Gastrocnemius medialis (tissue), 4 donors: Measurements from ENCODE around the gene RDH16. TPM values are rescaled to one million over a fixed set of nuclear protein-coding genes. Genes with fewer than 3 reads are reported as not detected.
"Not testable (repeated sequence)": the region's sequence is repeated elsewhere in the genome, so short reads cannot be mapped to it uniquely, and the experiment has no call there.

ENCODE experiments used
- ATAC-seq, 2 donors: fragments of 150-250 bp; one replicate each; pipeline ENCODE4 v1.9.1; 2016
- DNase-seq, 2 donors: peaks; one replicate each; pipeline ENCODE4 v3.0.0-alpha.2; 2019
- H3K27ac ChIP-seq, 4 donors: fragments of 200-600 bp; sonication (generic); 1 replicate in 1 of 4; 2 replicates in 3 of 4; pipeline ENCODE4 v1.5.1; 2016 to 2018; ENCODE audit warnings: mild to moderate bottlenecking in 2 of 4, moderate library complexity in 1 of 4
- H3K27me3 ChIP-seq, 3 donors: fragments of 200-600 bp; sonication (generic) in 2 of 3; 1 replicate in 1 of 3; 2 replicates in 2 of 3; pipeline versions ENCODE4 v1.5.1 to v1.6.0; 2016 to 2019; ENCODE audit warnings: mild to moderate bottlenecking in 1 of 3, moderate library complexity in 1 of 3
- H3K36me3 ChIP-seq, 2 donors: fragments of 200-600 bp; sonication (generic) in 1 of 2; one replicate each; pipeline ENCODE4 v1.5.1; 2017 to 2018
- H3K4me1 ChIP-seq, 2 donors: fragments of 200-600 bp; sonication (generic) in 1 of 2; one replicate each; pipeline ENCODE4 v1.5.1; 2016 to 2017; ENCODE audit warnings: mild to moderate bottlenecking in 2 of 2
- H3K4me3 ChIP-seq, 4 donors: fragments of 200-600 bp; sonication (generic) in 3 of 4; 1 replicate in 1 of 4; 2 replicates in 3 of 4; pipeline ENCODE4 v1.5.1; 2016 to 2019; ENCODE audit warnings: mild to moderate bottlenecking in 2 of 4
- H3K9me3 ChIP-seq, 3 donors: fragments of 200-600 bp; sonication (generic) in 2 of 3; 1 replicate in 1 of 3; 2 replicates in 2 of 3; pipeline ENCODE4 v1.5.1; 2016 to 2019
- CTCF ChIP-seq, 5 experiments: fragments of 450-650 bp in 3 of 5; fragments of 200-600 bp in 2 of 5; sonication (generic) in 2 of 5; IDR thresholded peaks in 4 of 5; conservative IDR thresholded peaks in 1 of 5; 1 replicate in 4 of 5; 2 replicates in 1 of 5; pipeline ENCODE4 v1.5.1; 2016 to 2019; ENCODE audit warnings: antibody characterized with exemption in 5 of 5, mild to moderate bottlenecking in 3 of 5, moderate library complexity in 3 of 5
- POLR2A ChIP-seq, 2 donors: fragments of 450-650 bp; IDR thresholded peaks; one replicate each; pipeline ENCODE4 v1.6.1; 2017; ENCODE audit warnings: antibody characterized with exemption in 2 of 2, mild to moderate bottlenecking in 2 of 2, moderate library complexity in 2 of 2
- in situ Hi-C, 4 donors: fragments of 200-750 bp; cut with MboI; loops; one replicate each; pipeline versions ENCODE4 v1.15.0 to v1.8.0; 2017; ENCODE audit warnings: low sequenced_read_pairs in 4 of 4
- intact Hi-C: fragments of 100-400 bp; cut with DNase I; formaldehyde crosslinking; loops from one replicate; pipeline ENCODE4 v1.15.1; 2023; ENCODE audit warnings: low total_unique reads
- total RNA-seq, 4 donors: library from RNA; depleted of rRNA; stranded (reverse); fragments of >200 nt; gene quantifications; one replicate each; pipeline versions ENCODE4 v1.1.0 to v1.2.3, GENCODE V29; 2016

Gene RDH16
- total RNA-seq, 4 donors from 2014 or later: 0.56 to 1.1 (median 0.67) TPM

GRCh38 chr12:56983386-56983785, 26.0 kb upstream of the RDH16 start:
- Histone ChIP-seq H3K9me3 (no peaks in the 10 kb centered on the region), H3K4me3 (no peak overlapping the region), H3K36me3 (no peaks in the 10 kb centered on the region), H3K27ac (no peak overlapping the region), H3K4me1 (peaks cover 0 to 3% of the 10 kb centered on the region in 2 donors), H3K27me3 (no peaks in the 10 kb centered on the region)
- no peak for TF ChIP-seq CTCF (IDR thresholded peaks at IDR 0.05 in 4 of 5, conservative IDR thresholded peaks at IDR 0.05 in 1 of 5)
- no peak for TF ChIP-seq POLR2A (IDR thresholded peaks at IDR 0.05)
- intact Hi-C loops: no loop called here
- ATAC-seq: no peak
- DNase-seq: no peak
- in situ Hi-C loops: no loop called here

- ATAC-seq, H3K9me3 ChIP-seq, H3K4me1 ChIP-seq, H3K27ac ChIP-seq, intact Hi-C loops, H3K4me3 ChIP-seq, DNase-seq, in situ Hi-C loops, H3K36me3 ChIP-seq, H3K27me3 ChIP-seq: not testable (repeated sequence)
These were observed 25.3 kb upstream of the RDH16 start for GRCh38 chr12:56982578-56983236.

- ATAC-seq (no peak), DNase-seq (no peak)
- Histone ChIP-seq H3K4me1 (no peaks in the 10 kb centered on the region), H3K9me3 (no peaks in the 10 kb centered on the region), H3K27ac (no peak overlapping the region), H3K36me3 (no peaks in the 10 kb centered on the region), H3K27me3 (no peaks in the 10 kb centered on the region), H3K4me3 (no peak overlapping the region)
- in situ Hi-C loops: no loop called here
- intact Hi-C loops: no loop called here
- TF ChIP-seq CTCF (IDR thresholded peaks at IDR 0.05 in 4 of 5, conservative IDR thresholded peaks at IDR 0.05 in 1 of 5) (no peak), POLR2A (IDR thresholded peaks at IDR 0.05) (no peak)
These were observed 23.6 kb upstream of the RDH16 start for GRCh38 chr12:56980941-56981530.

- Histone ChIP-seq H3K4me1 (no peaks in the 10 kb centered on the region), H3K36me3 (no peaks in the 10 kb centered on the region), H3K27ac (no peak overlapping the region), H3K9me3 (no peaks in the 10 kb centered on the region), H3K4me3 (no peak overlapping the region), H3K27me3 (no peaks in the 10 kb centered on the region)
- no peak for TF ChIP-seq CTCF (IDR thresholded peaks at IDR 0.05 in 4 of 5, conservative IDR thresholded peaks at IDR 0.05 in 1 of 5)
- no peak for TF ChIP-seq POLR2A (IDR thresholded peaks at IDR 0.05)
- intact Hi-C loops (no loop called here), in situ Hi-C loops (no loop called here)
- ATAC-seq (no peak), DNase-seq (no peak)
These were observed 22.9 kb upstream of the RDH16 start for GRCh38 chr12:56980268-56980667.

- DNase-seq (no peak), ATAC-seq (no peak)
- in situ Hi-C loops: no loop called here
- no peak overlapping the region for H3K4me3 ChIP-seq
- intact Hi-C loops: no loop called here
- TF ChIP-seq POLR2A (IDR thresholded peaks at IDR 0.05): no peak
- no peak for TF ChIP-seq CTCF (IDR thresholded peaks at IDR 0.05 in 4 of 5, conservative IDR thresholded peaks at IDR 0.05 in 1 of 5)
- no peaks in the 10 kb centered on the region for H3K27me3 ChIP-seq
- no peaks in the 10 kb centered on the region for H3K36me3 ChIP-seq
- no peaks in the 10 kb centered on the region for H3K4me1 ChIP-seq
- H3K9me3 ChIP-seq: no peaks in the 10 kb centered on the region
- H3K27ac ChIP-seq: no peak overlapping the region
These were observed 22.2 kb upstream of the RDH16 start for GRCh38 chr12:56979628-56980027.
